ENCODE results near the gene REXO1.
"Not testable (repeated sequence)": the region's sequence is repeated elsewhere in the genome, so short reads cannot be mapped to it uniquely, and the experiment has no call there.

The REXO1 gene

DNA sequence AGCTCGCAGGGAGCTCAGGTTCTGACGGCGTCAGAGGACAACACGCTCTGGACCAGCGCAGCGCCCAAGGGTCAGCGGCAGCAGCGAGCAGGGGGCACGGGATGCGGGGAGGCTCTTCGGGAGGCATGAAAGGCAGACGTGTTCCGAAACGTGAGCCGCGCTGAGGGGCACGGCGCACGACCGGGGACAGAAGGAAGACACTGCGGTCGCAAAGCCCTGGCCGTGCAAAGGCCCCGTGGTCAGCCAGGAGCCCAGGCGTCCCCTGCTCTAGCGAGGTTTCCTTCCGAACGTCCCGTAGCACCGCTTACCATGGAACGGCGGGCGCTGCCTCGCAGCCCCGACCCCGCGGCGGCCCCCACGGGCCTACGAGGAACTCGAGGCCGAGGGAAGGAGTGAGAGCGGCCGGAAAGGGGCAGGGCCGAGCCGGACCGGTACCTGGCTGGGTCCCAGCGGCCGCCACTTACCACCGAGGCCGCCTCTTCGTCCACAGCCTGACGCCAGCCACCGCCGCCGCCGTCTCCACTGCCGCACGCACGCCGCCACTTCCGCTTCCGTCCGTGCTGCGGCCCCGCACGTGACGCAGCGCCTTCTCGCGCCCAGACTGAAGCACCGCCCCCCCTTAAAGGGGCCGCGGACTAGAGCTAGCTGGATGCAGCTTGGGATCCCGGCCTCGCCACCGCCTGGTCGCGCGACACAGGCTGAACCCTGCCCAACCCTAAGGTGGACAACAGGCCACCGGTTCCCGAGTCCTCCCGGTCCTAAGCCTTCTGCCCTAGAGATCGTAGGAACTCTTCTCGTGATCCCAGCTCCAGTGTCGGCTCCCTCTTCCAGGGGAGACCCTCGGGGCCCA, 27.6 kb upstream of the REXO1 start:
- DNase-seq (ENCODE audit: low read depth in 2 of 2), result peak; percentile 75 to 78

DNA sequence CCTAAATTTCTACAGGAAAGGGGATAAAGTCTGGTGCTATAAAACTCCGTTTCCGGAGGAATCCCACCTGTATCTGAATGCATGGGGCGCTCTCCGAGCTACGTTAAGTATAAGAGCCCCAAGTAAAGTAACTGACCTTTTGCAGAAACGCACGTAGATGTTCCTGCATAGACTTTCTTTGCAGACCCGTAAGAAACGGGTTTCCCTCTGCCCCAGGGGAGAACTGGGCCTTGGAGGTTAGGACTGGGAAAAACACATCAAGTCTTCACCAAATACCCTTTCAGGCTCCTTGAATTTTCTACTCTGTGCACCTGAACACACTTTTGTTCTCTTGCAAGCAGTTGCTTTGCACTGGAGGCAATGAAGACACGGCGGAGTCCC, 27.0 kb upstream of the REXO1 start:
- DNase-seq (ENCODE audit: low read depth in 2 of 2), result not testable (repeated sequence)

DNA sequence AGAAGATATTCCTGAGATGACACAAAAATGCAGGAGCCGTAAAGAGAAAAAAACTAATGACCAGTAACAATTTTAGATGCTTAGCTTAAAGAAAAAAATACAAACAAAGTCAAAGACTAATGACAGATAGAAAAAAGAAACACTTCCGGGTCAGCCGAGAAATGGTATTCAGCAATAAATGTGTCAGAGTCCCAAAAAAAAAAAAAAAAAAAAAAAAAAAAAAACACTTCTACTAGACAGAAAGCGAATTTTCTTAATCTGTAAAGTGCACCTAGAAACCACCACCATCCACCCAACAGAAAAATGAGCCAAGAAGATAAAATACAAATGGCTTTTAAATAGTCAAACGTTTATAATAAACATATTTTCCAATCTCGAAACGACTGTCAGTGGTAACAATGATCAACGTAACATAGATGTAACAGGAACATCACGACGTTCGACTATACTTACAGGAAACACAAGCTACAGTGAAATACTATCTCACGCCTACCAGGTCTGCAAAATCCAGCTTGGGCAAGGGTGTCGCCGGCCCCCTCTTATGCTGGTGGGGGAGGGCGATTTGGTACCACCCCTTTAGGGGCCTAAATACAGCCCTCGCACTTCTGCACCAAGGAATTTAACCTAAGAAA, 26.4 kb upstream of the REXO1 start:
- no peak for DNase-seq (ENCODE audit: low read depth in 2 of 2)

DNA sequence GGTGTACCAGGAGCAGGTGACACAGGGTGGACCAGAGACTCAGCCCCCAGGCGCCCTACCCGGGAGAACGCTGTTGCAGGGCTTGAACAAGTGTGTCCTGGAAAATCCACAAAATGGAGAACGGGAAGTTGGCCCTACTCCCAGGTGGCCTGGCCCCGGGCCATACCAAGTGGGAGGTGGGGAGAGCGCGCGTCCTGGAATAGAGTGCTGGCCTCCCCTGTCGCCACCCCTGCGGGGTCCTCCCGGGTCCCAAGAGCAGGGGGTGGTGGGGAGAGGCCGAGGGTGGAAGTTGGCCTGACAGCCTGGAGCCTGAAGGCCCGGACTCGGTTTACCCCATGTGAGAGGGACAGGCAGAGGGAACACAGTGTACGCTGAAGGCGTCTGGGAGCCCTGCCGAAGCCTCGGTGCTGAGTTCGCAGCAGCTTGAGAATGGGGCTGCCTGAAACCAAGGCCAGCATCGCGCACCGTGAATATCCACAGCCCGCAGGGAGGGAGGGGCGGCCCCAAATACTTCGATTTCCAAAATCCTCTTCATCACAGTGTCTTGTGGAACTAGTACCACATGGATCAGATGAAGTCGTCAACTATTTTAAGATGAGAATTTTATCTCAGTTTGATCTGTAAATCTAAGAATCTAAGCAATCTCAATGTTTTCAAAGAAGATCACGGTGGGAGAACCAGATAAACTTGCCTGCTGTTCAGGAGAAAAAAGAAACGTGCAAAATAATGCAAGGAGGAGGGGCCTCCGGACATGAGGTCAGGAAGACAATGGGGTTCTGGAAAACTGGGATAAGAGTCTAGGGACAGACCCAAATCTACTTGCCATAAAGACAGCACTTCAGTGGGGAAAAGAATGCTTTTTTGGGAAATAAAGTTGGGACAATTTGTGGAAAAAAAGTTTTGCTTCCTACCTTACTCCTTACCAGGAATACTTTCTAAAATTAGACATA, 25.5 kb upstream of the REXO1 start:
- no peak for DNase-seq (ENCODE audit: low read depth in 2 of 2)

DNA sequence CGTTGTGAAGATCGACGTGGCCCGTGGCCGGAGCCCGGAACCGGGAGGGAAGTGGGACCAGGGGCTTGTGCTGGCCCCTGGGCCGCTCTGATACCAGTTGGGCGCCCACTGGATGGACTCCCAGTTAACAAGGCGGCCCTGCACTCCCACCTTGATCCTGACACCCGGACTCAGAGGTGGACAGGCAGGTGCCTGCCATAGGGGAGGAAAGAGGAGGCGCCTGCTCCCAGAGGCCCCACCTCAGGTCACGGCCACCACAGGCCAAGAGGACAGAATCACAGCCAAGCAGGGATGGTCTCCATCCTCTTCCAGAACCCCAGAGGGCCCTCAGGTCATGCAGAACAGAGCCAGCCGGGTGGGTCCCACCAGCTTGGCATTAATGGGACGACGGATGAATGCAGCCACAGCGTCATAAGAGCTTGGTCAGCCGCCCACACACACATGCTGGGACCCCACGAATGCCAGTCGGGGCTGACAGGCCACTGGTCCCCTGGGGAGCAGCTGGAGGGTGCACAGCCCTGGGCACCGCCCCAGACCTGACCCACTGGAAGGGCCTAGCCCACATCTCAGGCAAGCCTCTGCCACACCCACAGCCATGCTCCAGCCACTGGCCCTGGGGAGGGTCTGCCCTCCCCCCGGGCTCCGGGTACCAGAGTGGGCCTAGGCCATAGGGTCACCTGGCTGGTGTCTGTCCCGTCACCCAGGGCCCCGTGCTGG, 24.7 kb upstream of the REXO1 start:
- no peak for DNase-seq (ENCODE audit: low read depth in 2 of 2)

DNA sequence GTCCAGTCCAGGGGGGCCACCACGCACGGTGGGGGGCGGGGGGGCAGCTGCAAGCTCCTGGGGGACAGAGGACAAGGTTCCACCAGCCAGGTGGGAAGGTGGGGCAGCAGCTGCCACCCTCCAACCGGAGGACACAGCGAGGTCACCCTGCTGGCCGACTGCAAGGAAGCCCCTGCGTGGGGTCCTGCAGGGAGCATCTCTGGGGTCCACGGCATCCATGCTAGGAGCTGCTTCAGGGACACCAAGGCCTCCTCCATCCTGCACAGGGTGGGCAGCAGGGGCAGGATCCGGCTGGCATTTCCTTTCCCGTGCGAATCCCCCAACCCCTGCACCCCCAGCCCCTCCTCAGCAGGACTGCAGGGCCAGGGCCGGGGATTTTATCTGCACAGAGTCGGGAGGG, 23.3 kb upstream of the REXO1 start:
- no peak for DNase-seq (ENCODE audit: low read depth in 2 of 2)

DNA sequence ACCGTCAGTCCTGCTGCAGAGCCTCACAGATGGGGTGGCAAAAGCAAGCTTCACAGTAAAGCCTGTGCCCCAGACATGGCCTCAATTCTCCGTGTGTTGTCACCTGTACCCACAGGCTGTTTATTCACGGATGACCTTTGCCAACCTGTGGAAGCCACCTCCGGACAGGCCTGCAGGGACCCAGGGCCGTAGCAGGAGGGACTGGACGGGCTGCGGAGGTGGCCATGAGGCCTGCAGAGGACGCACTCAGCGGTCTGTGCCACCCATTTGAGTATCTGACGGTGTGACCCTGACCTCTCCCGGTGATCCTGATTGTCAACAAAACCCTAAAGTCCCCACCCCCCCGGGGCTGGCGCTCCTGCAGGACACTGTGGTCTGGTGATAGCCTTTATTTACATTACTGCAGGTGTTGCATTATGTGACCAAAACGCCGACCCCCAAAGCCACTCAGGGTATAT, 22.9 kb upstream of the REXO1 start:
- no peak for DNase-seq (ENCODE audit: low read depth in 2 of 2)

DNA sequence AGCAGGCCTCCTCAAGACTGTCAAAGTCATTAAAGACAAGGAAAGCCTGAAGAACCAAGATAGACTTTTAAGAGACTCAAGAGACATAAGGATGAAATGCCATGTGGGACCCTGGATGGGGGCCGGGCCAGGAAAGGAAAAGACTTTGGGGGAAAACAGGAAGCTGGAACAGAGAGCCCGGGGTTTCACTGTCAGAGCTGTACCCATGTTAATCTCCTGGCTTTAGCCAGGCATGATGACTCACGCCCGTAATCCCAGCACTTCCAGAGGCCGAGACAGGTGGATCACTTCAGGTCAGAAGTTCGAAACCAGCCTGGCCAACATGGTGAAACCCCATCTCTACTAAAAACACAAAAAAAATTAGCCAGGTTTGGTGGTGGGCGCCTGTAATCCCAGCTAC, 20.7 kb upstream of the REXO1 start:
- no peak for DNase-seq (ENCODE audit: low read depth in 2 of 2)

DNA sequence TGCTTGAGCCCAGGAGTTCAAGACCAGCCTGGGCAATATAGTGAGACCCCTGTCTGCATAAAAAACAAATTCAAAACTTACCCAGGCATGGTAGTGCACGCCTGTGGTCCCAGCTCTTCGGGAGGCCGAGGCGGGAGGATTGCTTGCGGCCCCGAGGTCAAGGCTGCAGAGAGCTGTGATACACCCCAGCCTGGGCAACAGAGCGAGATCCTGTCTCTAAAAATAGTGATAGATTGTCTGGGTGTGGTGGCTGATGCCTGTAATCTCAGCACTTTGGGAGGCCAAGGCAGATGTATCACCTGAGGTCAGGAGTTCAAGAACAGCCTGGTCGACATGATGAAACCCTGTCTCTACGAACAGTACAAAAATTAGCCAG, 19.1 kb upstream of the REXO1 start:
- DNase-seq (ENCODE audit: low read depth in 2 of 2), result no peak

DNA sequence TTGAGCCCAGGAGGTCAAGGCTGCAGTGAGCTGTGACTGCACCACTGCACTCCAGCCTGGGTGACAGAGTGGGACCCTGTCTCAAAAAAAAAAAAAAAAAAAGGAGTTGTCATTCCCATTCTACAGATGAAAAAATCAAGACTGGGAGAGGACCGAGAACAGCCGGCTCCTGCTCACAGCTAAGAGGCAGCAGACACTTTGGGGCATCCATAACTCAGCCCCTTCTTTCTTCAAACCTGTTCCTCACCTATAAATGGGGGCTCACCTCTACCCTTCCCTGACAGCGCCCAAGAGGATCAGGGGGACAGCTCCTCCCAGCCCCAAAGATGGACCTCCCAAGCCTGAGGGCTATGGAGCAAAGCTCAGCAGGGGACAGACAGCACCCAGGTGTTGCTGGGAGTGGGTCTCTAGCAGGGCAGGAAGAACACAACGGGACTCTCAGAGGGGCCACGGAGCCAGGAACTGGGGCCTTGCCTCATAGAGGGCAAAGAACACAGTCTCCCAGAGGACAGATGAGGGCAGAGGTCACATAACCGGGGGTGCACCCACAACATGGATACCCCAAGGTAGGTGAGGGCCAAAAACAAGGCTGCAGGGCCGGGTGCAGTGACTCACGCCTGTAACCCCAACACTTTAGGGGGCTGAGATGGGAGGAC, 18.5 kb upstream of the REXO1 start:
- DNase-seq (ENCODE audit: low read depth in 2 of 2), result no peak

DNA sequence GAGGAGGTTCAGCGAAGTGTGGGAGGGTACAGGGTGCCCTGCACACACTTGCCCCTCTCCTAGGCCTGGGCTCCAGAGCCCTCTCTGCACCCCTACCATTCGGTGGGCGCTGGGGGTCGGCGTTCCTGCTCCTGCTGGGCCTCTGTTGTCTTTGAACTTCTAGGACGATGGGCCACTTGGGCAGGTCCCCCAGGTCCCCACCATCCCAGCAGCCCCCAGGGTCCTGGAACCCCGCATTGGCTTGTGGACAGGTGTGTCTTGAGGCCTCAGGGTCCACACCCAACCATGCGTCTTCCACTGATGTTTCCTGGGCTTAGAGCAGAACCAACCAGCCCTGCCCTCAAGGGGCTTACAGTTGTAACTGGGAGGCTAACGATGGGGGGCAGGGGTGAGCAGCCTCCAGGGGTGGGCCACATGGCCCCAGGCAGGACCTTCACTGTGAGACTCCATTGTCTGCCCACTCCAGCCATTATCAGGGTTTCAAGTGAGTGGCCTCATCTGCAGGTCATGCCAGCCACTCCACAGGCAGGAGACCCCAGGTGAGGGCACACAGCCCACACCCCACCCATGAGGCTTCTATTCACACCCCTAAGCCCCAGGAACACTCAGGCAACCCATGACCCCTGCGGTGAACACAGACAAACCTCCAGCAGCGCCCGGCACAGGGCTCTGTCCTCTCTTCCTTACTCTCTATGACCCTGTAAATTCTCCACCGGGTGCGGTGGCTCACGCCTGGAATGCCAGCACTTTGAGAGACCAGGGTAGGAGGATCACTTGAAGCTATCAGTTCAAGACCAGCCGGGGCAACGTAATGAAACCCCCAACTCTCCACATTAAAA, 17.1 kb upstream of the REXO1 start:
- no peak for DNase-seq (ENCODE audit: low read depth in 2 of 2)

DNA sequence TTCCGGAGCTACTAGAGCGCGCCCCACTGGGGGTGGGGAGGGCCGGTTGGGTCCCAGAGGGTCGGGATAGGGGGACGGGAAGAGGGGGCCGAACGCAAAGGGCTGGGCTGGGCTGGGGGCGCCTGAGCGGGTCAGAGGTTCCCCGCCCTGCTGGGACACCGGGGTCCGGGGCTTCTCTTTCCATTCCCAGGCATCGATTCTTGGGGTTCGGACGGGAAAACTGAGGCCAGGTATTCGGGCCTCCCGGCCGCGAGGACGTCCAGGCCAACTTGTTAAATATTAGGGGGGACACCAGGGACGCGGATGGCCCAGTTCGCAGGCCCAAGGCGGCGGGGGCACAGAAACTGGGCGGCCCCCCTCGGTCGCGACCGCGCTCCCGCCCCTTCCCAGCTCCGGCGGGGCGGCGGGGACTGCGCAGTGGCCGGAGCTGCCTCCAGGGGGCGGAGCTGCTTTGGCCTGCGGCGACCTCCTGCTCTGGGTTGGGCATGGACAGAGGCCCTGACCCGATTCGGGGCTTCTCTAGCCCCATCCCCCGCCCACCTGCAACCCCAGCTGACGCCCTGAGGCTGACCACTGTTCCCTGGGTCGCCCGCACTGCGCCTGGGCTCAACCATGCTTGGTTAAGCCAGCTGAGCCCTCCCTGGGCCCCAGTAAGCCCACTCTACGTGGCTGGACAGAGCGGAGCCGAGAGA, 16.3 kb upstream of the REXO1 start:
- DNase-seq (ENCODE audit: low read depth in 2 of 2), result no peak

DNA sequence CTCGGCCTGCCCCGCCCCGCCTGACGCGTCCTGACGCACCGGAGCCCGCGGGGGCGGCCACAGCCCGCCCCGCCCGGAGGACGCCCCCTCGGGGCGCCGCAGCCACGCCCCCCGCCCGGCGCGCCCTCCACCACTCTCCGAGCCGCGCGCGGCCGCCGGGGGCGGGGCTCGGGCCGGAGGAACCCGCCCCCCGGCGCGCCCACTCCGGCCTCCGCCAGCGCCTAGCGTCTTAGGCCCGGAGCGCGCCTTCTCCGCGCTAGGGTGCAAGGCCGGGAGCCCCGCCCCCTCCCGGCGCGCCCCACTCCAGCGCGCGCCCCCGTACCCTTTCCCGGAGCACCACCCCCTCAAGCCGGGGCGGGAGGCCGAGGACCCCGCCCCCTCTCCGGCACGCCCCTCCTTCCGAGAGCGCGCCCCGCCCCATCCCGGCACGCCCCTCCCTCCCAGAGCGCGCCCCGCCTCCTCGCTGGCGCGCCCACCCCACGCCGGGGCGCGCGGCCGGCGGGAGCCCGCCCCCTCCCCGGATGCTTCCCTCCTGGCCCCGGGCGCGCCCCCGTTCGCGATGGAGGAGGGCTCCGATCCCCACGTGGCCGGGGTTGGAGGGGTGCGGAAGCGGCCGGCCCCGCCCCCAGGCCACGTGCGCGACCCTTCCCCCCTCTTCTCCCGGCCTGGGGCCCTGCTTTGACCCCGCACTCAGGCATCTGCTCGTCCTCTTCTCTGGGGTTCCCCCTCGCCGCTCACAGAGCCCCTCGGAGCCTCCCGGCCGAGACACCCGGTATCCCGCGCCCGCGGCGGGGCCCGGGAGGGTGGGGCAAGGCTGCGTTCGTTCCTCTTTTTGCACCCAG, 15.6 kb upstream of the REXO1 start:
- DNase-seq (ENCODE audit: low read depth in 2 of 2), result peak; percentile 79 to 91

DNA sequence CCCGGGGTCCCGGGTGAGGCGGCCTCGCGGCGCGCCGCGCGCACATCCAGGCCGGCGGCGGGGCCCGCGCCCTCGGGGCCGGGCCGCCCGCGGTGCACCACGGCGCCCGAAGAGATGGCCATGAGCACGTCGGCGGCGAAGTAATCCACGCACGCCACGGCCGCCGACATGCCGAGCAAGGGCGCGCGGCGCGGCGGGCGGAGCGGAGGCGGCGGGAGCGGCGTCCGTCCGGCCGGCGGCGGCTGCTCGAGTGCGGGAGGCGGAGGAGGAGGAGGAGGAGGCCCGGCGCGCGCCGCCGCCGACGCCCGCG, 15.0 kb upstream of the REXO1 start, which contains the start of gene KLF16:
Gene KLF16 (minus strand): TSS at position 252 of the 310 bp plus-strand sequence. CDS start 82 bp downstream, at position 170.
- DNase-seq (ENCODE audit: low read depth in 2 of 2), result no peak

DNA sequence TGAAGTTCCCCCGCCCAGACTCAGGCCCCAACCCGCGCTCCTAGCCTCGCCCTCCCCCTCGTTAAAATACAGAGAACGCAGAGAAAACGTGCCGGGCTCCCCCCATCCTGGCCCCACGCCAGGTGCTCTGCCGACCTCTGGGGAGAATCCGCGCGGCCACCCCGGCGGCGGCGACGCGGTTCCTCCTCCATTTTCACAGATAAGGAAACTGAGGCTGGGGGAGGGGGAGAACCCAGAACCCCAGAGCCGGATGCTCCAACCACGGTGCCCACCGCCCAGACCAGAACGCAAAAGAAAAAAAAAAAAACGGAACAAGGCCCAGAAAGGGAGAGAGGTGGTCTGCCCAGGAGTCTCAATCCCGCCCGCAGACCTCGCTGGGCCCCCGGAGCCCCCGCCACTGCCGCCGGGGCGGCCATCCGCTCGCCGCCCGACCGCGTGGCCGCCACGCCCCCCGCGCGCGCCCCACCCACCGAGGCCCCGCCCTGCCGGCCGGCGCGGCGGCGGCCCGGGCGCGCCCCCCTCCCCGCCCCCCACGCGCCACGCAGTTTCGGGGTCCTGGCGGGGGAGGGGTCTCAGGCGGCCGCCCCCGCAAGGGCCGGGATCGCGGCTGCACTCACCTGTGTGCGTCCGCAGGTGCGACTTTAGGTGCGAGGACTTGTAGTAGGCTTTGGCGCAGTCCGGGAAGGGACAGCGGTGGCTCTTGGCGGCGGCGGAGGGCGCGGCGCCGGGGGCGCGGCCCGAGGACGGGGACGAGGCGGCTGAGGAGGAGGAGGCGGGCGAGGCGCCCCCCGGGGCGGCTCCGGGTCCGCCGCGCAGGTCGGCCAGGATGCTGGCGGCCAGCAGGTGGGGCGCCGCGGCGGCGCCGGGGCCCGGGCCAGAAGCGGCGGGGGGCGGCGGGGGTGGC, 14.4 kb upstream of the REXO1 start:
- no peak for DNase-seq (ENCODE audit: low read depth in 2 of 2)

DNA sequence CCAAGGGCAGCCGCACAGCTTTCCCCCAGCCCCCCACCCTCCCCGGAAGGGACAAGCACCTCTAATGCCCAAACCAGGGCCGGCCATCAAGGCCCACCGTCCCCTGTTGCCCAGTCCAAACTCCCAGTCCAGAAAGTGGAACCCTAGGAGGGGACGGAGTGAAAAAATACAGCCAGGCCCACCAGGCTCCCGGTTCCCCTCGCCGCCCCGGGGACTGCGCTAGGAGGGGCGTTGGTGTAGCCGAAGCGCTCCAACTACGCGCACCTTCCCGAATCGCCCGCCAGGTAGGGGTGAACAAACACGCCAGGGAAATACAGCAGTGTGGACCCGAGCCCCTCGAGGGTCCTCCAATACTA, 13.8 kb upstream of the REXO1 start:
- no peak for DNase-seq (ENCODE audit: low read depth in 2 of 2)

DNA sequence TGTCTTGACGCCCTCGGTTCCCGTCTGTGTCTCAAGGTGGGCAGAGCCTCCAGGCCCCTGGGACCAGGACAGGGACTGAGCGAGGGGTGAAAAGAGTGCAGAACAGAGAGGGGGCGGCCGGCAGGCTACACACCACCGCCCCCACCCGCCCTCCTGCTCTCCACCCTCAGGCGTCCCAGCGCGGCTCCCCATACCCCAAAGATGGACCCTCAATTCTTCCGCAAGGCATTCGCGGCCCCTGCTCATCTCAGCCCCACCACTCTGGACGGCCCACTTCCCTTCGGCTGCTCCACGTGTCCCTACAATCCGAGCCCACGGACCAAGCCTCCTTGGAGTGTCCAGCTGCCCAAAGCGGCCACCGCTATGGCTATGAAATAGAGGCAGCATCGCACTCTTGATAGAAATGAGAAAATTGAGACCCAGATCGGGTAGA, 13.3 kb upstream of the REXO1 start:
- DNase-seq (ENCODE audit: low read depth in 2 of 2), result no peak

Measured in stimulated activated CD8-positive, alpha-beta memory T cell treated with anti-CD3 and anti-CD28 coated beads, Interleukin-2, amount 100 ng/mL, for 1 hour (primary cell).